SK-N-SH (cell line): ENCODE results near the gene DPF1. TPM values are rescaled to one million over a fixed set of nuclear protein-coding genes. Genes with fewer than 3 reads are reported as not detected.
"Not testable (repeated sequence)": the region's sequence is repeated elsewhere in the genome, so short reads cannot be mapped to it uniquely, and the experiment has no call there.

Source experiments
- CTCF ChIA-PET: fragments of 300-600, 350-600 bp; formaldehyde crosslinking; extraction: SDS; loops from one replicate; lab custom pipeline; 2021; lab: Yijun Ruan, JAX
- POLR2A ChIA-PET: fragments of 350-600 bp; sonication (Branson Sonifier 250); formaldehyde crosslinking; extraction: SDS; loops from one replicate; lab custom pipeline; 2020; ENCODE audit warnings: antibody characterized with exemption, inconsistent platforms; lab: Yijun Ruan, JAX
- DNase-seq: peaks from one replicate; pipeline ENCODE4 v3.0.0; 2012
- H2AFZ ChIP-seq: fragments of 200-600 bp; sonication (generic); 2 replicates; pipeline ENCODE4 v1.8.1; 2016; ENCODE audit warnings: antibody characterized with exemption, mild to moderate bottlenecking, low read depth
- H3F3A ChIP-seq: fragments of 200-600 bp; sonication (generic); replicated peaks from 2 replicates; pipeline ENCODE3; 2016; ENCODE audit warnings: antibody characterized with exemption, mild to moderate bottlenecking; ENCODE audit not compliant: insufficient read depth
- H3K27ac ChIP-seq, 2 experiments: fragments of 200-500 bp in 1 of 2; fragments of 200-600 bp in 1 of 2; sonication (Bioruptor generic) in 1 of 2; sonication (generic), shearing (Covaris generic) in 1 of 2; 2 replicates each; pipeline versions ENCODE4 v1.5.1 to v1.6.1; 2014 to 2016; ENCODE audit warnings: low read depth in 2 of 2, inconsistent platforms in 1 of 2, low read length in 1 of 2, mild to moderate bottlenecking in 1 of 2, mixed read lengths in 1 of 2
- H3K27me3 ChIP-seq: fragments of 200-600 bp; sonication (generic), shearing (Covaris generic); 2 replicates; pipeline ENCODE4 v1.6.1; 2016; ENCODE audit warnings: mixed run types; ENCODE audit not compliant: insufficient read depth
- H3K36me3 ChIP-seq, 2 experiments: fragments of 200-500 bp in 1 of 2; fragments of 200-600 bp in 1 of 2; sonication (Bioruptor generic) in 1 of 2; sonication (generic) in 1 of 2; replicated peaks in 1 of 2; 2 replicates each; pipeline versions ENCODE3 to v1.5.1; 2014 to 2016; ENCODE audit warnings: low read length in 1 of 2, mild to moderate bottlenecking in 1 of 2; ENCODE audit not compliant: insufficient read depth in 2 of 2, control insufficient read depth in 1 of 2
- H3K4me1 ChIP-seq, 2 experiments: fragments of 200-500 bp in 1 of 2; fragments of 200-600 bp in 1 of 2; sonication (Bioruptor generic) in 1 of 2; sonication (generic), shearing (Covaris generic) in 1 of 2; 2 replicates each; pipeline versions ENCODE4 v1.5.1 to v1.6.1; 2014 to 2016; ENCODE audit warnings: low read depth in 1 of 2, low read length in 1 of 2, mixed run types in 1 of 2; ENCODE audit not compliant: insufficient read depth in 2 of 2, control insufficient read depth in 1 of 2
- H3K4me2 ChIP-seq: fragments of 200-600 bp; sonication (generic), shearing (Covaris generic); 2 replicates; pipeline ENCODE4 v1.6.1; 2017; ENCODE audit warnings: mixed run types
- H3K4me3 ChIP-seq, 2 experiments: fragments of 200-500 bp in 1 of 2; fragments of 200-600 bp in 1 of 2; sonication (Bioruptor generic) in 1 of 2; sonication (generic), shearing (Covaris generic) in 1 of 2; 2 replicates each; pipeline versions ENCODE4 v1.5.1 to v1.8.1; 2014 to 2016; ENCODE audit warnings: low read depth in 2 of 2, inconsistent platforms in 1 of 2, low read length in 1 of 2, mild to moderate bottlenecking in 1 of 2, mixed read lengths in 1 of 2, moderate library complexity in 1 of 2
- H3K79me2 ChIP-seq: fragments of 200-600 bp; sonication (generic); 2 replicates; pipeline ENCODE4 v1.8.1; 2017; ENCODE audit warnings: mild to moderate bottlenecking; ENCODE audit not compliant: insufficient read depth
- H3K9ac ChIP-seq: fragments of 200-600 bp; sonication (generic); 2 replicates; pipeline ENCODE4 v1.6.1; 2017; ENCODE audit warnings: mixed run types
- H3K9me2 ChIP-seq: fragments of 200-600 bp; sonication (generic); 2 replicates; pipeline ENCODE4 v1.6.1; 2017; ENCODE audit warnings: mixed run types
- H3K9me3 ChIP-seq: fragments of 200-600 bp; sonication (generic); 2 replicates; pipeline ENCODE4 v1.6.1; 2017; ENCODE audit warnings: mixed run types, mild to moderate bottlenecking, moderate library complexity
- H4K20me1 ChIP-seq: fragments of 200-600 bp; sonication (generic); 2 replicates; pipeline ENCODE4 v1.6.1; 2017; ENCODE audit warnings: mild to moderate bottlenecking, mixed run types; ENCODE audit not compliant: insufficient read depth
- CHD2 ChIP-seq: fragments of 150-350 bp; IDR thresholded peaks from 2 replicates; pipeline ENCODE4 v1.6.1; 2018; ENCODE audit warnings: low read length; ENCODE audit not compliant: partially characterized antibody
- FOXM1 ChIP-seq: IDR thresholded peaks from 2 replicates; pipeline ENCODE4 v1.4.0; 2012; ENCODE audit warnings: low read depth, mild to moderate bottlenecking
- JUND ChIP-seq: IDR thresholded peaks from 2 replicates; pipeline ENCODE4 v1.4.0; 2012
- MXI1 ChIP-seq: IDR thresholded peaks from 2 replicates; pipeline ENCODE4 v1.6.1; 2012; ENCODE audit warnings: mild to moderate bottlenecking, low read depth, low read length, improper control_type of control experiment
- NFIC ChIP-seq: IDR thresholded peaks from 2 replicates; pipeline ENCODE4 v1.4.0; 2012; ENCODE audit warnings: borderline replicate concordance
- NRF1 ChIP-seq: IDR thresholded peaks from 2 replicates; pipeline ENCODE4 v1.6.1; 2012; ENCODE audit warnings: low read depth, mild to moderate bottlenecking, low read length
- RCOR1 ChIP-seq: fragments of 150-350 bp; IDR thresholded peaks from 2 replicates; pipeline ENCODE4 v1.6.1; 2017; ENCODE audit warnings: antibody characterized with exemption, low read length
- SIN3A ChIP-seq: IDR thresholded peaks from 2 replicates; pipeline ENCODE4 v1.6.1; 2012; ENCODE audit warnings: low read depth, mild to moderate bottlenecking, low read length, moderate library complexity, borderline replicate concordance
- SMC3 ChIP-seq: IDR thresholded peaks from 2 replicates; pipeline ENCODE4 v1.6.1; 2012; ENCODE audit warnings: low read depth, low read length, improper control_type of control experiment
- TEAD4 ChIP-seq: IDR thresholded peaks from 2 replicates; pipeline ENCODE4 v1.4.0; 2012; ENCODE audit warnings: mild to moderate bottlenecking, borderline replicate concordance; ENCODE audit not compliant: insufficient read depth
- WGBS: methylation state at CpG from one replicate; pipeline ENCODE4 v1.1.6; 2017; ENCODE audit warnings: low lambda C conversion rate; 5-methylcytosine and 5-hydroxymethylcytosine counted together
- polyA plus RNA-seq, 3 experiments: library from polyadenylated mRNA; depleted of rRNA; stranded (reverse); fragments of >200 nt; gene quantifications; 2 replicates each; pipeline ENCODE4 v1.2.3, GENCODE V29; 2012
- TF ChIP-seq, protein P1 (sequence below): fragments of 200-600 bp; sonication (generic); IDR thresholded peaks from 2 replicates; pipeline ENCODE4 v1.6.1; 2017; ENCODE audit warnings: antibody characterized with exemption, mild to moderate bottlenecking, moderate library complexity
- TF ChIP-seq, protein P2 (sequence below): IDR thresholded peaks from 2 replicates; pipeline ENCODE4 v1.4.0; 2012; ENCODE audit warnings: low read depth
- TF ChIP-seq, protein P3 (sequence below): IDR thresholded peaks from 2 replicates; pipeline ENCODE4 v1.4.0; 2012; ENCODE audit warnings: low read depth, borderline replicate concordance
- TF ChIP-seq, protein P4 (sequence below): fragments of 150-350 bp; IDR thresholded peaks from 2 replicates; pipeline ENCODE4 v1.6.1; 2017; ENCODE audit warnings: antibody characterized with exemption, low read length, low read depth, borderline replicate concordance
- TF ChIP-seq, protein P5 (sequence below): IDR thresholded peaks from 2 replicates; pipeline ENCODE4 v1.6.1; 2012; ENCODE audit warnings: mild to moderate bottlenecking, low read depth, low read length, moderate library complexity

Gene DPF1
- polyA plus RNA-seq, 1 of the 3 experiments (the other 2 are of a cell fraction), result 4.8 TPM

DNA sequence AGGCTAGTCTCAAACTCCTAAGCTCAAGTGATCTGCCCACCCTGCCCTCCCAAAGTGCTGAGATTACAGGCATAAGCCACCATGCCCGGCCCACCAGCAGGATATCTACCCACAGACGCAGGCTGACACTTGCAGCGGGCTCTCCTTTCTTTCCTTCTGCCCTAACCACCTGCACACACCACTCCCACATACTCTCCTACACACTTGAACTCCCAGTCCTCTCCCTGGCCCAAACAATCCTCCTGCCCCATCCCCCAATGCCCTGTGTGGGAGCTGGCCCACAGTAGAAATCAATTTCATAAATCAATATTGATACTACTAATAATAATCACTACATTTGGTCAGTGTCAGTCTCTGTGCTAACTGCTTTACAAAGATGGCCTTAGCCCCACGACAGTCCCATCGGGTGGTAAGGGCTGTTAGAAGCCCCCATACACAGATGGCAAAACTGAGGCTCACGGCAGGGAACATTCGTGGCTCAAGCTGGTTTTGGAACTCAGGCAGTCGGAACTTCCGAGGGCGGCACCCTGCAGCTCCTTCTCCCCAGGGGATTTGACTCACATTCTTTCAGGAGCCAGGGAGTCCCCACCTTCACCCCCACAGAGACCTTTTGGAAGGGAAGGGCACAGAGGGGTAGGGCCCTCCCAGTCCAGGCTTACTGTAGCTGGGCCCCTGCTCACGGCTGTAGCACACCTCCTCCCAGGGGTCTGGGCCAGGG, 3.4 kb upstream of the DPF1 start (continued):
- TF ChIP-seq TEAD4, result no peak
- TF ChIP-seq SMC3, result no peak
- TF ChIP-seq NFIC, result no peak
- no peak for TF ChIP-seq CHD2

DNA sequence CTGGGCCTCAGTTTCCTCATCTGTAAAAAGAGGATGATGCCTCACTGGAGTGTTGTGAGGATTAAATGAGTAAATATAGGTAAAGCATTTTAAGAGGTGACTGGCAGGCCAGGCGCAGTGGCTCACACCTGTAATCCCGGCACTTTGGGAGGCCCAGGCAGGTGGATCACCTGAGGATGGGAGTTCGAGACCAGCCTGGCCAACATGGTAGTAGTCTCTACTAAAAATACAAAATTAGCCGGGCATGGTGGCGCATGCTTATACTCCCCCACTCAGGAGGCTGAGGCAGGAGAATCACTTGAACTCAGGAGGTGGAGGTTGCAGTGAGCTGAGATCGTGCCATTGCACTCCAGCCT, 819 bp upstream of the DPF1 start:
- H3K9me2 ChIP-seq, H3K9me3 ChIP-seq, H3K9ac ChIP-seq, H4K20me1 ChIP-seq, H3K4me1 ChIP-seq, POLR2A ChIA-PET, H3K36me3 ChIP-seq, H2AFZ ChIP-seq, H3K27me3 ChIP-seq, DNase-seq, H3K27ac ChIP-seq, H3K79me2 ChIP-seq, H3F3A ChIP-seq, H3K4me3 ChIP-seq: not testable (repeated sequence)
- CTCF ChIA-PET, result interaction anchor here (1.1 to 1.9 kb wide), 6 partner anchors 8 to 322 kb away, joined by 3 to 13 read pairs (median 5); no protein-coding TSS in a partner anchor
- WGBS, result 86% methylated on average over 6 of the region's 6 CpGs
- peak overlapping the region; percentile 81 for H3K4me2 ChIP-seq

DNA sequence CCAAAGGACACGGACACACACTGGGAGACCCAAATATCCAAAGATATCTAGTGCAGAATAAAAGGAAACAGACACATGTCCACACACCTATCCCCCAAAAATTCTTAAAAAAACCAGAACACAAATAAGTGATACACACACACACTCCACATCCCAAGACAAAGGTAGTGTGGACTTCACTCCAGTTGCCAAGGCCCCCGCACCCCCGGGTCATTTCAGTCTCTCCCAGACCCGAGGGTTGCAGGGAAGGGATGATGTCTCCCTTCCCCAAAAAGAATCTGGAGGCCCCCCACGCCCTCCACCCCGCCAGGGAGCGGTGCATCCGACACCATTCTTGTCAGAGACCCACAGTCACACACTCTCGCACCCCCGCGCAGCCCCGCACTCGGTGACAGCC, 407 bp downstream of the DPF1 start:
- peaks cover 9% of the 10 kb centered on the region for H3F3A ChIP-seq
- no peaks in the 10 kb centered on the region for H3K27me3 ChIP-seq
- peak overlapping the region; percentile 81 for H3K4me2 ChIP-seq
- peaks cover 7% of the 10 kb centered on the region; the same call in 1 of the 2 replicates for H3K79me2 ChIP-seq
- no peak for DNase-seq
- H3K4me1 ChIP-seq, result peaks cover 0 to 6% of the 10 kb centered on the region in 2 experiments; a peak in 1 of 4 replicates
- H4K20me1 ChIP-seq, result no peaks in the 10 kb centered on the region
- H3K9ac ChIP-seq, result peak overlapping the region; percentile 67
- 12% methylated on average over 10 of the region's 13 CpGs for WGBS
- no peaks in the 10 kb centered on the region for H3K9me2 ChIP-seq
- no peak overlapping the region; a peak in 1 of 4 replicates for H3K27ac ChIP-seq
- H3K36me3 ChIP-seq, result no peaks in the 10 kb centered on the region
- H2AFZ ChIP-seq, result peak overlapping the region; percentile 77
- no peaks in the 10 kb centered on the region for H3K9me3 ChIP-seq
- POLR2A ChIA-PET, result no interaction called here
- CTCF ChIA-PET, result no interaction called here
- no peak for TF ChIP-seq FOXM1
- no peak for TF ChIP-seq JUND
- TF ChIP-seq MXI1, result no peak
- TF ChIP-seq NRF1, result no peak
- no peak for TF ChIP-seq RCOR1
- TF ChIP-seq, protein P1, sequence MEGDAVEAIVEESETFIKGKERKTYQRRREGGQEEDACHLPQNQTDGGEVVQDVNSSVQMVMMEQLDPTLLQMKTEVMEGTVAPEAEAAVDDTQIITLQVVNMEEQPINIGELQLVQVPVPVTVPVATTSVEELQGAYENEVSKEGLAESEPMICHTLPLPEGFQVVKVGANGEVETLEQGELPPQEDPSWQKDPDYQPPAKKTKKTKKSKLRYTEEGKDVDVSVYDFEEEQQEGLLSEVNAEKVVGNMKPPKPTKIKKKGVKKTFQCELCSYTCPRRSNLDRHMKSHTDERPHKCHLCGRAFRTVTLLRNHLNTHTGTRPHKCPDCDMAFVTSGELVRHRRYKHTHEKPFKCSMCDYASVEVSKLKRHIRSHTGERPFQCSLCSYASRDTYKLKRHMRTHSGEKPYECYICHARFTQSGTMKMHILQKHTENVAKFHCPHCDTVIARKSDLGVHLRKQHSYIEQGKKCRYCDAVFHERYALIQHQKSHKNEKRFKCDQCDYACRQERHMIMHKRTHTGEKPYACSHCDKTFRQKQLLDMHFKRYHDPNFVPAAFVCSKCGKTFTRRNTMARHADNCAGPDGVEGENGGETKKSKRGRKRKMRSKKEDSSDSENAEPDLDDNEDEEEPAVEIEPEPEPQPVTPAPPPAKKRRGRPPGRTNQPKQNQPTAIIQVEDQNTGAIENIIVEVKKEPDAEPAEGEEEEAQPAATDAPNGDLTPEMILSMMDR, result no peak
- TF ChIP-seq, protein P2, sequence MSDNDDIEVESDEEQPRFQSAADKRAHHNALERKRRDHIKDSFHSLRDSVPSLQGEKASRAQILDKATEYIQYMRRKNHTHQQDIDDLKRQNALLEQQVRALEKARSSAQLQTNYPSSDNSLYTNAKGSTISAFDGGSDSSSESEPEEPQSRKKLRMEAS, result no peak
- no peak for TF ChIP-seq SIN3A
- TF ChIP-seq, protein P3, sequence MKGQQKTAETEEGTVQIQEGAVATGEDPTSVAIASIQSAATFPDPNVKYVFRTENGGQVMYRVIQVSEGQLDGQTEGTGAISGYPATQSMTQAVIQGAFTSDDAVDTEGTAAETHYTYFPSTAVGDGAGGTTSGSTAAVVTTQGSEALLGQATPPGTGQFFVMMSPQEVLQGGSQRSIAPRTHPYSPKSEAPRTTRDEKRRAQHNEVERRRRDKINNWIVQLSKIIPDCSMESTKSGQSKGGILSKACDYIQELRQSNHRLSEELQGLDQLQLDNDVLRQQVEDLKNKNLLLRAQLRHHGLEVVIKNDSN, result no peak
- no peak for TF ChIP-seq TEAD4
- TF ChIP-seq, protein P4, sequence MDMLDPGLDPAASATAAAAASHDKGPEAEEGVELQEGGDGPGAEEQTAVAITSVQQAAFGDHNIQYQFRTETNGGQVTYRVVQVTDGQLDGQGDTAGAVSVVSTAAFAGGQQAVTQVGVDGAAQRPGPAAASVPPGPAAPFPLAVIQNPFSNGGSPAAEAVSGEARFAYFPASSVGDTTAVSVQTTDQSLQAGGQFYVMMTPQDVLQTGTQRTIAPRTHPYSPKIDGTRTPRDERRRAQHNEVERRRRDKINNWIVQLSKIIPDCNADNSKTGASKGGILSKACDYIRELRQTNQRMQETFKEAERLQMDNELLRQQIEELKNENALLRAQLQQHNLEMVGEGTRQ, result no peak
- TF ChIP-seq, protein P5, sequence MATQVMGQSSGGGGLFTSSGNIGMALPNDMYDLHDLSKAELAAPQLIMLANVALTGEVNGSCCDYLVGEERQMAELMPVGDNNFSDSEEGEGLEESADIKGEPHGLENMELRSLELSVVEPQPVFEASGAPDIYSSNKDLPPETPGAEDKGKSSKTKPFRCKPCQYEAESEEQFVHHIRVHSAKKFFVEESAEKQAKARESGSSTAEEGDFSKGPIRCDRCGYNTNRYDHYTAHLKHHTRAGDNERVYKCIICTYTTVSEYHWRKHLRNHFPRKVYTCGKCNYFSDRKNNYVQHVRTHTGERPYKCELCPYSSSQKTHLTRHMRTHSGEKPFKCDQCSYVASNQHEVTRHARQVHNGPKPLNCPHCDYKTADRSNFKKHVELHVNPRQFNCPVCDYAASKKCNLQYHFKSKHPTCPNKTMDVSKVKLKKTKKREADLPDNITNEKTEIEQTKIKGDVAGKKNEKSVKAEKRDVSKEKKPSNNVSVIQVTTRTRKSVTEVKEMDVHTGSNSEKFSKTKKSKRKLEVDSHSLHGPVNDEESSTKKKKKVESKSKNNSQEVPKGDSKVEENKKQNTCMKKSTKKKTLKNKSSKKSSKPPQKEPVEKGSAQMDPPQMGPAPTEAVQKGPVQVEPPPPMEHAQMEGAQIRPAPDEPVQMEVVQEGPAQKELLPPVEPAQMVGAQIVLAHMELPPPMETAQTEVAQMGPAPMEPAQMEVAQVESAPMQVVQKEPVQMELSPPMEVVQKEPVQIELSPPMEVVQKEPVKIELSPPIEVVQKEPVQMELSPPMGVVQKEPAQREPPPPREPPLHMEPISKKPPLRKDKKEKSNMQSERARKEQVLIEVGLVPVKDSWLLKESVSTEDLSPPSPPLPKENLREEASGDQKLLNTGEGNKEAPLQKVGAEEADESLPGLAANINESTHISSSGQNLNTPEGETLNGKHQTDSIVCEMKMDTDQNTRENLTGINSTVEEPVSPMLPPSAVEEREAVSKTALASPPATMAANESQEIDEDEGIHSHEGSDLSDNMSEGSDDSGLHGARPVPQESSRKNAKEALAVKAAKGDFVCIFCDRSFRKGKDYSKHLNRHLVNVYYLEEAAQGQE, result no peak
- peak overlapping the region; percentile 53 to 65 for H3K4me3 ChIP-seq
